OCI-LY1 (cell line): ENCODE results near the gene DHRSX.

Experiments
- CTCF ChIP-seq: fragments of 200-600 bp; sonication (generic), shearing (Covaris generic); IDR thresholded peaks from 2 replicates; pipeline ENCODE4 v1.5.1; 2017; ENCODE audit warnings: mild to moderate bottlenecking, antibody characterized with exemption, low read length, moderate library complexity, mixed read lengths
- EZH2 ChIP-seq: fragments of 200-600 bp; sonication (generic), shearing (Covaris generic); IDR thresholded peaks from 2 replicates; pipeline ENCODE4 v1.8.0; 2017; ENCODE audit warnings: borderline replicate concordance, mixed run types, mild to moderate bottlenecking, antibody characterized with exemption, low read length, moderate library complexity, mixed read lengths

- TF ChIP-seq CTCF (no peak), EZH2 (no peak)
These were observed 182.4 kb downstream of the DHRSX start for GRCh38 chrX:2318371-2318770.
